ENCODE results near the gene RAB17.

Gene RAB17

DNA sequence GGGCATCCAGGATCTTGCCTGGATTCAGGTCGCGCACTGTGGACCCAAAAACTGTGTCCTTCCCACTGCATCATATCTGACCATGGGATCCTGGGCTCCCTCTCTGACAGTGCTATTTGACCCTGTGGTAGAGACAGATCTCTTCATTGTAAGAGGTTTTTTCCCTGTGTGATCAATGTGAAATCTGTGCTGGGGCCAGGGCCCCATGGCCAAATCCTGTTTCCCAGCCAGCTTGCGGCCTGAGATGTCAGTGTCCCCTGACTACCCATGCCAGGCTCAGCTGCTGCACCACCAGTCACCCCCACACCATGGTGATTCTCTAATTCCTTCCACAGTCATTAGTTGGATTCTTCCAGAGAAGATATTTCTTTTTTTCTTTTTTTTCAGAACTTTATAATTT, 20.6 kb downstream of the RAB17 start:
- no peaks in the 10 kb centered on the region for H3K36me3 ChIP-seq (ENCODE audit: control insufficient read depth, insufficient read depth, low read length)
- no peak overlapping the region for H3K27ac ChIP-seq (ENCODE audit: insufficient read depth, low read depth, low read length, poor library complexity, severe bottlenecking)
- H3K4me3 ChIP-seq (ENCODE audit: insufficient read depth, low read depth, low read length): no peak overlapping the region
- H3K27me3 ChIP-seq (ENCODE audit: control insufficient read depth, insufficient read depth, low read length, poor library complexity, severe bottlenecking): no peaks in the 10 kb centered on the region
- 92 to 97% methylated on average over 3 of the region's 3 CpGs for WGBS, 2 experiments
- H3K9me3 ChIP-seq (ENCODE audit: control insufficient read depth, low read length): no peaks in the 10 kb centered on the region
- H3K4me1 ChIP-seq (ENCODE audit: control insufficient read depth, insufficient read depth, low read length): no peaks in the 10 kb centered on the region

DNA sequence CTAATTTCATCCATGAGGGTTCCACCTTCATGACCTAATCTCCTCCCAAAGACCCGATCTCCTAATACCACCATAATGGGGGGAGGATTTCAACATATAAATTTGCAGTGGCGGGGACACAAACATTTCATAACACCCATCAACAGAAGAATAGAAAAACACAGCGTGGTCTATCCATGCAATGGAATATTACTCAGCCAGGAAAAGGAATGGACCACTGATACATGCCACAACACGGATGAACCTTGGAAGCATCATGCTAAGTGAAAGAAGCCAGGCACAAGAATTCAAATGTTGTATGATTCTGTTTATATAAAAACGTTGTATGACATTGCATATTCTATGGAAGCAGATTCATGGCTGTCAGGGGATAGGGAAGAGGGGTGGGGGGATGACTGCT, 21.5 kb downstream of the RAB17 start:
- no peaks in the 10 kb centered on the region for H3K36me3 ChIP-seq (ENCODE audit: control insufficient read depth, insufficient read depth, low read length)
- no peak overlapping the region for H3K27ac ChIP-seq (ENCODE audit: insufficient read depth, low read depth, low read length, poor library complexity, severe bottlenecking)
- H3K4me3 ChIP-seq (ENCODE audit: insufficient read depth, low read depth, low read length): no peak overlapping the region
- H3K9me3 ChIP-seq (ENCODE audit: control insufficient read depth, low read length): no peaks in the 10 kb centered on the region
- H3K4me1 ChIP-seq (ENCODE audit: control insufficient read depth, insufficient read depth, low read length): no peaks in the 10 kb centered on the region
- no peaks in the 10 kb centered on the region for H3K27me3 ChIP-seq (ENCODE audit: control insufficient read depth, insufficient read depth, low read length, poor library complexity, severe bottlenecking)
- 90 to 96% methylated on average over 4 to 5 of the region's 5 CpGs for WGBS, 2 experiments

DNA sequence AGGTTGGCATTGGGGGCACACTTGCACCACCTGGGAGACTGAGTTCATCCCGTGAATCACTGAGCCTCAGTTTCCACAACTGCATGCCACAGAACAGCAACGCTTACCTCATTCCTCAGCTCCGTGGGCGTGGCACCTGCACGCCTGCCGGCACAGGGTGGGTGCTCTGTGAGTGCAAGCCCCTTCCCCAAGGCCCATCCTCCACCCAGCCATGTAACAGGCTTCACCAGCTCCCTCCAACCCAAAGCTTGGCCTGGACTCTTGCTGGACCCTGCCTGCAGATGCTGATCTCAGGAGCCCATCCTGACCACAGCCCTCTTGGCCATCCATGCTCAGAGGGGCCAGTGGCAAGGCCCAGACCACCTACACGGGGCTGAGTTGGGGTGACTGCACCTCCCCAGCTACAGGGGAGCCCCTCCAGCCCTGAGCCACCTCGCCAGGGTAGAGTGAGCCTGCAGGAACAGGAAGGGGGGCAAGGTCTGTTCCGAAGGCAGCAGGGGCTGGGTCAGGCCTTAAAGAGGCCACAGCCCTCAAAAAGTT, 22.3 kb downstream of the RAB17 start:
- H3K4me3 ChIP-seq (ENCODE audit: insufficient read depth, low read depth, low read length): no peak overlapping the region
- H3K9me3 ChIP-seq (ENCODE audit: control insufficient read depth, low read length): no peaks in the 10 kb centered on the region
- WGBS, 2 experiments: 88 to 89% methylated on average over 9 of the region's 9 CpGs
- H3K27me3 ChIP-seq (ENCODE audit: control insufficient read depth, insufficient read depth, low read length, poor library complexity, severe bottlenecking): no peaks in the 10 kb centered on the region
- no peak overlapping the region for H3K27ac ChIP-seq (ENCODE audit: insufficient read depth, low read depth, low read length, poor library complexity, severe bottlenecking)
- H3K36me3 ChIP-seq (ENCODE audit: control insufficient read depth, insufficient read depth, low read length): no peaks in the 10 kb centered on the region
- no peaks in the 10 kb centered on the region for H3K4me1 ChIP-seq (ENCODE audit: control insufficient read depth, insufficient read depth, low read length)

DNA sequence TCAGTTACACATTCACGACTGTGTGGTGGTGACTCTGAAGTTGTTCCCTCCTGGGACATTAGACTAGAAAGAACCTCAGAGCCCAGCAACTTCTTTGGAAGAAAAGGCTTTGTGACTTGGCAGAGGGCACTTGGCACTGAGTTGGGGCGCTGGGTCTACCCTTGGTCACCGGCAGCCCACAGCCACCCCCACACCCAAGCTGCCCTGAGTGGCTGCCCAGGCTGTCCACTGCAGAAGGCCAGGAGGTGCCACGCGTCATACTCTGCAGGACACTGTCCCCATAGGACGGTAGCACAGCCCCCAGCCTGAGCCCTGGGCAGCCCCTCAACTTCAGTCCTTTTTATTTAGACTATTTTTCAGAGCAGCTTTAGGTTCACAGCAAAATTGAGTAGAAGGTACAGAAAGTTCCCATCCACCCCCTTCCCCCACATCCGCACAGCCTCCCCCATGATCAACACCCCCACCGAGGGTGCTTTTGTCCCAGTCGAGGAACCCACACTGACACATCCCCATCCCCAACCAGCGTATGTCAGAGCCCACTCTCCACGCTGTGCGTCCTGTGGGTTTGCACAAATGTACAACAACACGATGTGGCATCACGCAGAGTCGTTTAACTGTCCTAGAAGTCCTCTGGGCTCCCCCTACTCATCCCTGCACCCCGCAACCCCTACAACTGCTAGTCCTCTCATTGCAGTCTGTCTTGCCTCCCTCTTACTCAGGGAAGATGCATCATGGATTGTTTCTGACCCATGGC, 23.1 kb downstream of the RAB17 start:
- Histone ChIP-seq H3K27ac (ENCODE audit: insufficient read depth, low read depth, low read length, poor library complexity, severe bottlenecking) (no peak overlapping the region), H3K27me3 (ENCODE audit: control insufficient read depth, insufficient read depth, low read length, poor library complexity, severe bottlenecking) (no peaks in the 10 kb centered on the region), H3K9me3 (ENCODE audit: control insufficient read depth, low read length) (no peaks in the 10 kb centered on the region), H3K4me1 (ENCODE audit: control insufficient read depth, insufficient read depth, low read length) (no peaks in the 10 kb centered on the region), H3K4me3 (ENCODE audit: insufficient read depth, low read depth, low read length) (no peak overlapping the region), H3K36me3 (ENCODE audit: control insufficient read depth, insufficient read depth, low read length) (no peaks in the 10 kb centered on the region)
- WGBS, 2 experiments: 88% methylated on average over 16 of the region's 16 CpGs

DNA sequence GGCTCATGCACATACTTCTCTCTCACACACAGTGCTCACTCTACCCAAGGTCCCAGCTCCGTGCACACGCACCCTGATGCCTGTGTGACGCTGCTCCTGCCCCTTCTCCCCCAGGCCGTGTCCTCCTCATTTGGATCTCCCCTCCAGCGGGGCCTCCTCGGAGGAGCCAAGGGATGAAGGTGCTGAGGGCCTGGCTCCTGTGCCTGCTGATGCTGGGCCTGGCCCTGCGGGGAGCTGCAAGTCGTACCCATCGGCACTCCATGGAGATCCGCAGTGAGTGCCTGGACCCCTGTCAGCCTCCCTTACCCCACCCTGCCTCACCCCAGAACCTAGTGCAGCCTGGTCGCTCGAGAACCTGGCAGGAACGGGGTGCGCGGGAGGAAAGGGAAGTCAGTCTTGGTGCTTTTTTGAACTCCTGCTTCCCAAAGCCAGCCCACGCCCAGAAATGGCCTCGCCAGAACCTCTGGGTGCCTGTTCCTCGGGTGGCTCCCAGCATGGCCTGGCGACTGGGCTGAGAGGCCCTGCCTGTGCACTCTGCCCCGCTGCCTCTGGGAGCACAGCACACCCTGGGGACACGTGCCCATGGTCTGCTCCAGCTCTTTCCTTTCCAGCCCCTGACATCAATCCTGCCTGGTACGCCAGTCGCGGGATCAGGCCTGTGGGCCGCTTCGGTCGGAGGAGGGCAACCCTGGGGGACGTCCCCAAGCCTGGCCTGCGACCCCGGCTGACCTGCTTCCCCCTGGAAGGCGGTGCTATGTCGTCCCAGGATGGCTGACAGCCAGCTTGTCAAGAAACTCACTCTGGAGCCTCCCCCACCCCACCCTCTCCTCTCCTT, 23.9 kb downstream of the RAB17 start, which contains the start of gene PRLH:
Gene PRLH (plus strand): TSS at position 174 of the 835 bp plus-strand sequence. CDS start 0 bp downstream, at position 174.
- Histone ChIP-seq H3K36me3 (ENCODE audit: control insufficient read depth, insufficient read depth, low read length) (no peaks in the 10 kb centered on the region), H3K4me1 (ENCODE audit: control insufficient read depth, insufficient read depth, low read length) (no peaks in the 10 kb centered on the region), H3K4me3 (ENCODE audit: insufficient read depth, low read depth, low read length) (no peak within 1 kb of the TSS), H3K27ac (ENCODE audit: insufficient read depth, low read depth, low read length, poor library complexity, severe bottlenecking) (no peak within 1 kb of the TSS), H3K9me3 (ENCODE audit: control insufficient read depth, low read length) (no peaks in the 10 kb centered on the region), H3K27me3 (ENCODE audit: control insufficient read depth, insufficient read depth, low read length, poor library complexity, severe bottlenecking) (no peaks in the 10 kb centered on the region)
- WGBS, 2 experiments: 88 to 89% methylated on average over 32 of the region's 32 CpGs

DNA sequence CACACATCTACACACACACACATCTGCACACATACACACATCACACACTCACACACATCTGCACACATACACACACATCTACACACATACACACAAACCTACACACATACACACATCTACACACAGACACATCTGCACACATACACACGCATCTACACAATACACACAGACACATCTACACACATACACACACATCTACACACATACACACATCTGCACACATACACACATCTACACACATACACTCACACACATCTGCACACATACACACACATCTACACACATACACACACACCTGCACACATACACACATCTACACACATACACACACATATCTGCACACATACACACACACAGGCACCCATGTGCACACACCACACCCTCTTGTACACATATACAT, 24.6 kb downstream of the RAB17 start:
- Histone ChIP-seq H3K4me3 (ENCODE audit: insufficient read depth, low read depth, low read length) (no peak overlapping the region), H3K36me3 (ENCODE audit: control insufficient read depth, insufficient read depth, low read length) (no peaks in the 10 kb centered on the region), H3K27me3 (ENCODE audit: control insufficient read depth, insufficient read depth, low read length, poor library complexity, severe bottlenecking) (no peaks in the 10 kb centered on the region), H3K27ac (ENCODE audit: insufficient read depth, low read depth, low read length, poor library complexity, severe bottlenecking) (no peak overlapping the region), H3K9me3 (ENCODE audit: control insufficient read depth, low read length) (no peaks in the 10 kb centered on the region), H3K4me1 (ENCODE audit: control insufficient read depth, insufficient read depth, low read length) (no peaks in the 10 kb centered on the region)
- WGBS, 2 experiments: 84 to 91% methylated on average over 1 of the region's 1 CpG

DNA sequence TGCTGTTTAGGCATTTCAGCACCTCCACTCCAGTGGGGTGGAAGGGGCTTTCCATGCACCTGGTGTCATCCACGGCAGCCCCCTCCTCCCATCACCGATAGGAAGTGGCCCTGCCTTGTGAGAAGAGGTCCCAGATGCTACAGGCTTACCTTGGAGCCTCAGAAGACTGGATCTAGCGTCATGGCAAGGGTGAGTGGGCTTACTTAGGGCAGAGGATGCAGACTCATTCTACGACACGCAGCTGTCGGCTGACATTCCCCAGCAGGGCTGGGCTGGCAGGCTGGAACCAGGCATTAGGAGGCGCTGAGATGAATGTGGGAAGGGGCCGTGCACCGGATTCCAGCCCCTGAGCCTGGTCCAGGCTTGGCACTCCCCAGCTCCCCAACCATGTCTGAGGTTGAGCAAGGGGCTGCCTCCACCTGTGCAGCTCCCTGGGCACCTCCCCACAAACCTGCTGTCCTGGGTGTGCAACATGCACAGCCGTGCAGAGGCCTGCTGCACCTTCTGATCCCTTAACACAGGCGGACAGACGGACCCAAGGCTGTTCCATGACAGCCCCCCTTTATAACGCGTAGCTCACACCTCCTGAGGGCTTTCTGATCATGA, 25.9 kb downstream of the RAB17 start:
- no peak overlapping the region for H3K4me3 ChIP-seq (ENCODE audit: insufficient read depth, low read depth, low read length)
- WGBS, 2 experiments: 90 to 91% methylated on average over 14 of the region's 14 CpGs

DNA sequence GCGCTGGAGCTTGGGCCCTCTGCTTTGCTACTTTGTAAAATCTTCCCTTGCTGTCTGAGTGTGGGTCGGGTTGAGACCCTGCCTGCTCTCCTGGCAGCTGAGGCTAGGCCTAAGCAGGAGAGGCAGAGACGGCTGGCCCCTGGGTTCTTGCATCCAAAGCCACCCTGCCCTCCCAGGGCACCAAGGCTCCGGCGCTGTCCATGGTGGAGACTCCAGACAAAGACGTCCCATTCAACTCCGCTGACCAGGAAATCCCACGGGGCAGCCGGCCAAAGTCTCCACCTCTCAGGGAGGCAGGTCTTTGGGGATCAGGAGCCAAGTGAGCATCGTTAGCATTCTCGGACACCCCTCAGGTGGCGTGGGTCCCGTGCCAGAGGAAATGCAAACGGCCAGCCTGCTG, 26.7 kb downstream of the RAB17 start:
- Histone ChIP-seq H3K9me3 (ENCODE audit: control insufficient read depth, low read length) (no peaks in the 10 kb centered on the region), H3K27me3 (ENCODE audit: control insufficient read depth, insufficient read depth, low read length, poor library complexity, severe bottlenecking) (no peaks in the 10 kb centered on the region), H3K36me3 (ENCODE audit: control insufficient read depth, insufficient read depth, low read length) (no peaks in the 10 kb centered on the region), H3K4me3 (ENCODE audit: insufficient read depth, low read depth, low read length) (no peak overlapping the region), H3K4me1 (ENCODE audit: control insufficient read depth, insufficient read depth, low read length) (no peaks in the 10 kb centered on the region), H3K27ac (ENCODE audit: insufficient read depth, low read depth, low read length, poor library complexity, severe bottlenecking) (no peak overlapping the region)
- WGBS, 2 experiments: 43 to 47% methylated on average over 14 of the region's 14 CpGs

More for the DNA sequence above, 25.9 kb downstream of the RAB17 start:
- no peaks in the 10 kb centered on the region for H3K27me3 ChIP-seq (ENCODE audit: control insufficient read depth, insufficient read depth, low read length, poor library complexity, severe bottlenecking)
- no peaks in the 10 kb centered on the region for H3K4me1 ChIP-seq (ENCODE audit: control insufficient read depth, insufficient read depth, low read length)
- no peaks in the 10 kb centered on the region for H3K36me3 ChIP-seq (ENCODE audit: control insufficient read depth, insufficient read depth, low read length)
- no peaks in the 10 kb centered on the region for H3K9me3 ChIP-seq (ENCODE audit: control insufficient read depth, low read length)
- H3K27ac ChIP-seq (ENCODE audit: insufficient read depth, low read depth, low read length, poor library complexity, severe bottlenecking): no peak overlapping the region

DNA sequence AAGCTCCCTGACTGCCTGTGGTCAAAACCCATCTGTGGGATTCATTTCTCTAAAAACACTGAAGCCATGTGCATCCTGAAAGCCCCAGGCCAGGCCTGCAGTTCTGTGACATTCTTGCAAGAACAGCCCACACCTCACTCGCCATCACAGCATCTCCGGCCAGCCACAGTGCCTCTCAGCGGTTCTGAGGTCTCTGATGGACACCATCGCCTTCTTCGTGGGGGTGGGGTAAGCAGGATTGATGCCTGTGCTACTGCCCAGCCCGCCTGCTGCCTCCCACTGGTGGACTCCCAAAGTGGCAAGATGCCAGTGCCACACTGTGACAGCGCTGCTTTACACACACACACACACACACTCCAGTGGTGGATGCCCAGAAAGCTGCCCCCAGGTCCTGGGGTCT, 29.3 kb downstream of the RAB17 start:
- Histone ChIP-seq H3K36me3 (ENCODE audit: control insufficient read depth, insufficient read depth, low read length) (no peaks in the 10 kb centered on the region), H3K4me3 (ENCODE audit: insufficient read depth, low read depth, low read length) (no peak overlapping the region), H3K27ac (ENCODE audit: insufficient read depth, low read depth, low read length, poor library complexity, severe bottlenecking) (no peak overlapping the region), H3K4me1 (ENCODE audit: control insufficient read depth, insufficient read depth, low read length) (no peaks in the 10 kb centered on the region), H3K27me3 (ENCODE audit: control insufficient read depth, insufficient read depth, low read length, poor library complexity, severe bottlenecking) (no peaks in the 10 kb centered on the region), H3K9me3 (ENCODE audit: control insufficient read depth, low read length) (no peaks in the 10 kb centered on the region)
- 90 to 93% methylated on average over 7 of the region's 7 CpGs for WGBS, 2 experiments

All from ectodermal cell (in vitro differentiated cells).